Hepatocyte (in vitro differentiated cells): ENCODE measurements around the gene LRP1B. TPM values are rescaled to one million over a fixed set of nuclear protein-coding genes. Genes with fewer than 3 reads are reported as not detected.

Source experiments
- DNase-seq: peaks from one replicate; pipeline ENCODE4 v3.0.0-alpha.2; 2016; ENCODE audit warnings: low spot score
- H2AFZ ChIP-seq: fragments of 200-600 bp; sonication (generic); 2 replicates; pipeline ENCODE4 v1.6.0; 2016; ENCODE audit warnings: antibody characterized with exemption, mild to moderate bottlenecking
- H3K27ac ChIP-seq: fragments of 200-600 bp; sonication (generic); 2 replicates; pipeline ENCODE4 v1.5.1; 2016; ENCODE audit warnings: mild to moderate bottlenecking
- H3K27me3 ChIP-seq: fragments of 200-600 bp; sonication (generic); 2 replicates; pipeline ENCODE4 v1.6.1; 2016
- H3K36me3 ChIP-seq: fragments of 200-600 bp; sonication (generic); replicated peaks from 2 replicates; pipeline ENCODE4 v1.5.1; 2016; ENCODE audit warnings: low read depth; ENCODE audit not compliant: insufficient read depth
- H3K4me1 ChIP-seq: fragments of 200-600 bp; sonication (generic); 2 replicates; pipeline ENCODE4 v1.5.1; 2016; ENCODE audit warnings: mild to moderate bottlenecking, moderate library complexity; ENCODE audit not compliant: insufficient read depth
- H3K4me2 ChIP-seq: fragments of 200-600 bp; sonication (generic); 2 replicates; pipeline ENCODE4 v1.6.0; 2016
- H3K4me3 ChIP-seq: fragments of 200-600 bp; sonication (generic); 2 replicates; pipeline ENCODE4 v1.5.1; 2016; ENCODE audit warnings: mild to moderate bottlenecking
- H3K79me2 ChIP-seq: fragments of 200-600 bp; sonication (generic); 2 replicates; pipeline ENCODE4 v1.6.0; 2017; ENCODE audit warnings: mild to moderate bottlenecking
- H3K9me2 ChIP-seq: fragments of 200-600 bp; sonication (generic); replicated peaks from 2 replicates; pipeline ENCODE4 v1.6.0; 2017; ENCODE audit warnings: mild to moderate bottlenecking; ENCODE audit not compliant: insufficient read depth
- H3K9me3 ChIP-seq: fragments of 200-600 bp; sonication (generic); 2 replicates; pipeline ENCODE4 v1.5.1; 2016; ENCODE audit warnings: low read depth, mild to moderate bottlenecking
- H4K20me1 ChIP-seq: fragments of 200-600 bp; sonication (generic); 2 replicates; pipeline ENCODE4 v1.6.0; 2016; ENCODE audit warnings: mild to moderate bottlenecking; ENCODE audit not compliant: insufficient read depth, poor library complexity, severe bottlenecking
- CTCF ChIP-seq: fragments of 200-600 bp; sonication (generic); IDR thresholded peaks from 2 replicates; pipeline ENCODE4 v1.5.1; 2016; ENCODE audit warnings: antibody characterized with exemption, mild to moderate bottlenecking; ENCODE audit not compliant: poor library complexity
- EZH2 ChIP-seq: fragments of 200-600 bp; sonication (generic); IDR thresholded peaks from 2 replicates; pipeline ENCODE4 v1.6.1; 2016; ENCODE audit warnings: antibody characterized with exemption, mild to moderate bottlenecking, borderline replicate concordance
- EZH2phosphoT487 ChIP-seq: fragments of 200-600 bp; sonication (generic); IDR thresholded peaks from one replicate; pipeline ENCODE4 v1.6.1; 2018; ENCODE audit warnings: antibody characterized with exemption, mild to moderate bottlenecking, low read depth, moderate library complexity; ENCODE audit not compliant: unreplicated experiment, severe bottlenecking
- WGBS: methylation state at CpG from one replicate; pipeline ENCODE4 v1.1.6; 2016; ENCODE audit warnings: low lambda C conversion rate; ENCODE audit errors: missing lambda C conversion rate; 5-methylcytosine and 5-hydroxymethylcytosine counted together
- polyA plus RNA-seq: library from polyadenylated mRNA; unstranded; fragments of >200 nt; fragmentation: Nextera tagmentation; extraction: Ambion mirVana; gene quantifications from 2 replicates; pipeline ENCODE4 v1.2.1, GENCODE V29; 2016
- total RNA-seq: library from RNA; depleted of rRNA; stranded (reverse); fragments of >200 nt; gene quantifications from 2 replicates; pipeline ENCODE4 v1.2.3, GENCODE V29; 2014

Gene LRP1B
- total and polyA plus RNA-seq, 2 experiments from 2014 or later: 0.65 to 2.0 TPM

GRCh38 chr2:140200764-140201163 lies 1930.1 kb downstream of the LRP1B start:
- no peak overlapping the region for H3K27ac ChIP-seq
- no peak overlapping the region for H3K4me3 ChIP-seq
- no peaks in the 10 kb centered on the region for H3K4me1 ChIP-seq
- H2AFZ ChIP-seq: no peak overlapping the region
- no peaks in the 10 kb centered on the region for H3K9me2 ChIP-seq
- WGBS: 45% methylated on average over 2 of the region's 2 CpGs
- no peak overlapping the region for H3K4me2 ChIP-seq
- no peaks in the 10 kb centered on the region for H3K9me3 ChIP-seq
- DNase-seq: no peak
- TF ChIP-seq EZH2phosphoT487 (no peak), EZH2 (no peak), CTCF (no peak)
- H4K20me1 ChIP-seq: no peaks in the 10 kb centered on the region
- H3K36me3 ChIP-seq: no peaks in the 10 kb centered on the region
- no peaks in the 10 kb centered on the region for H3K79me2 ChIP-seq
- no peaks in the 10 kb centered on the region for H3K27me3 ChIP-seq

- H3K9me2 ChIP-seq: no peaks in the 10 kb centered on the region
- H3K36me3 ChIP-seq: no peaks in the 10 kb centered on the region
- H3K27ac ChIP-seq: no peak overlapping the region
- no peaks in the 10 kb centered on the region for H3K27me3 ChIP-seq
- WGBS: 0% methylated on average over 1 of the region's 1 CpG
- no peaks in the 10 kb centered on the region for H3K9me3 ChIP-seq
- DNase-seq: no peak
- H3K4me3 ChIP-seq: no peak overlapping the region
- H3K4me1 ChIP-seq: no peaks in the 10 kb centered on the region
- H3K4me2 ChIP-seq: no peak overlapping the region
- no peaks in the 10 kb centered on the region for H3K79me2 ChIP-seq
- no peaks in the 10 kb centered on the region for H4K20me1 ChIP-seq
- no peak overlapping the region for H2AFZ ChIP-seq
- TF ChIP-seq EZH2phosphoT487: no peak
- no peak for TF ChIP-seq EZH2
- no peak for TF ChIP-seq CTCF
Measured at GRCh38 chr2:140200307-140200706, 1930.5 kb downstream of the LRP1B start.

GRCh38 chr2:140199312-140199711 lies 1931.5 kb downstream of the LRP1B start:
- Histone ChIP-seq H4K20me1 (no peaks in the 10 kb centered on the region), H3K4me3 (no peak overlapping the region), H2AFZ (no peak overlapping the region), H3K27me3 (no peaks in the 10 kb centered on the region), H3K9me2 (no peaks in the 10 kb centered on the region), H3K4me1 (no peaks in the 10 kb centered on the region), H3K4me2 (no peak overlapping the region), H3K27ac (no peak overlapping the region), H3K9me3 (no peaks in the 10 kb centered on the region), H3K36me3 (no peaks in the 10 kb centered on the region), H3K79me2 (no peaks in the 10 kb centered on the region)
- no peak for DNase-seq
- no peak for TF ChIP-seq EZH2phosphoT487
- TF ChIP-seq CTCF: no peak
- no peak for TF ChIP-seq EZH2
- 79% methylated on average over 1 of the region's 1 CpG for WGBS

- Histone ChIP-seq H3K4me1 (no peaks in the 10 kb centered on the region), H4K20me1 (no peaks in the 10 kb centered on the region), H2AFZ (no peak overlapping the region), H3K9me3 (no peaks in the 10 kb centered on the region), H3K27me3 (no peaks in the 10 kb centered on the region), H3K9me2 (no peaks in the 10 kb centered on the region), H3K4me3 (no peak overlapping the region), H3K36me3 (no peaks in the 10 kb centered on the region), H3K79me2 (no peaks in the 10 kb centered on the region), H3K4me2 (no peak overlapping the region), H3K27ac (no peak overlapping the region)
- 91% methylated on average over 4 of the region's 4 CpGs for WGBS
- no peak for DNase-seq
- TF ChIP-seq EZH2 (no peak), CTCF (no peak), EZH2phosphoT487 (no peak)
Measured at GRCh38 chr2:140187086-140187485, 1943.7 kb downstream of the LRP1B start.
